Superior temporal gyrus (tissue), 1 donor: Measurements from ENCODE around the gene PREX1.

Experiments
- DNase-seq: peaks from one replicate; pipeline ENCODE4 v3.0.0-alpha.2; 2016; ENCODE audit errors: extremely low spot score

The PREX1 gene

DNA sequence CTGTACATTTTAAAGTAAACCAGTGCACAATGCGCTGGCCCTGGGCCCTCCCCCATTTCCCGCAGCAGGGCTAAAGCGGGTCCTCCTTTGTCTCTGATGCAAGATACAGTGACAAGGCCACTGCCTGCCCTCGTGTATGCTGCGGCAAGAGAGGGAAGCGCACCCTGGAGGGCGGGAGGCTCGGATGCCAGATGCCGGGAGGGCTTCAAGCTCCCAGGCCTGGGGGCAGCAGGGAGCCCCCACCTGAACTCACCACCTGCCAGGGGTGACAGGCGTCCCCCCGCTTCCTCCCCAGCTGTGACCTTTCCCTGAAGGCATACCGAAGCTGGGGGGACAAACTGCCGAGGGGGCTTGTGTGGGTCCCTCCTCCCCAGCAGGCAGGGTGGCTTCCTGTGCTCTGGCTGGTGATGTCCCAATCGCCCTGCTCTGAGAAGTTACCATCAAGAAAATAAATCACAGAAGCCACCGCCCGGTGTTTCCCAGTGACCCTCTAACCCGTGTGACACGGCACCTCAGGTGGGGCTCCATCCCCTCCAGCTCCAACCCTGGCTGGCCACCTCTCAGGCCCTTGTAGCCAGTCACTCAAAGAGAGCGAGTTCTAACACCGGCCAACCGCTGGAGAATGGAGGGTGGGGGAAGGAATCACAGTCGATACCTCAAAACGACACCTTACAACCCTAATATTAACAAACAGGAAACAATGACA, 203.3 kb downstream of the PREX1 start:
- no peak for DNase-seq

DNA sequence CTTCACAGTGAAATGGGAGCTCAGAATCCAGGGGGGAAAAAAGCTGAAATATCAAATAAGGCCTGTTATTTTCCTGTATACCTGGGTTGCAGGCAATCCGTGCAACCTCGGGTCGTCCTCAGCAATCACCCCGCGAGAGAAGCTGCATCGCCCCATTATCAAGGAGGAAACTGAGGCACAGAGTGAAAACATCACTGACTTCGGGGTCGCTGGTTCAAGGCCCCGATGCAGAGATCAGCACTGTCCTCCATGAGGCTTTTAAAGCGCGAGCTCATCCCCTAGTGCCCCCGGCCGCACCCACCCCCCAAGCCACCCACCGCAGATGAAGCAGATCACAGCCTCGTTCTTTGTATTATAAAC, 203.9 kb downstream of the PREX1 start:
- DNase-seq = no peak

DNA sequence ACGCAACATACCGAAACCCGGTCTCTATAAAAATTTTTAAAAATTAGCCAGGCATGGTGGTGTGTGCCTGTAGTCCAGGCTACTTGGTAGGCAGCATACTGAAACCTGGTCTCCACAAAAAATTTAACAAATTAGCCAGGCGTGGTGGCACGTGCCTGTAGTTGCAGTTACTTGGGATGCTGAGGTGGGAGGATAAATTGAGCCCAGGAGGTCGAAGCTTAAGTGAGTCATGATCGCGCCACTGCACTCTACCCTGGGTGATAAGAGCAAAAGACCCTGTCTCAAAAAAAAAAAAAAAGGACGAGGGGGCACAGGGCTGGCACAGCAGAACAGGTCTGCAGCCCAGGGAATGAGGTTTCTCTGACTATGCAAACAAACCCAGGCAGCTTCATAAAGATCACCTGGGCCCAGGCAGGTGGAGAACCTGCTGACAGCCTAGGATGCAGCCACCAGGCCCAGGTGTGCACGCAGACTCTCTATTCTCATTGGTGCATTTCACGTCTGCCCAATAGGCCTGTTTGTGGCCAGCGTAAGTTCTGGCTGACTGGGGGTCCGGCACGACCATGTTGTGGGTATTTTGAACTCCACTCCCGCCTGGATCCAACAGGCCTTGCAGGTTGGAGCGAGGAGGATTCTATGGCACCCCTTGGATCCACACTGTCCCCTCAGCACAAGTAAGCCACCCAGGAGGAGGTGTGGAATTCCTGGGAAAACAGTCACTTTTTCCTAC, 204.5 kb downstream of the PREX1 start:
- DNase-seq = no peak

DNA sequence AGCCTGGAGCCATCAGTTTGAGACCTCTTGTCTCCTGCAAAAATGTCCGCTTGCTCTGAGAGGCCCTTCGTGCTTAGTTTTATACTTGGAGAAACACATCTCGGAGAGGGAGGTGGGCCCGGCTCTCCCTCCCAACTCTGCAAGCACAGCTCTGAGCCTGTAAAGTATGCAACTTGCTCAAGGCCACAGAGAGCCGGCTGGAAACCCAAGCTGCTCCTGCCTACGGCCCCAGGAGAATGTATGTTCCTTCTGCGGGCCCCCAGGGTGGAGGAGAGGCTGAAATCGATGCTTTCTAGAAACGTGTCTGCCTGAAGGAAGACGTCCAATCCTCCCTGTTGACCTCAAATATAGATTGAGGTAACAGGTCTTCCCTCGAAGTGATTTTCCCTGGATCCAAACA, 205.4 kb downstream of the PREX1 start:
- DNase-seq = no peak

DNA sequence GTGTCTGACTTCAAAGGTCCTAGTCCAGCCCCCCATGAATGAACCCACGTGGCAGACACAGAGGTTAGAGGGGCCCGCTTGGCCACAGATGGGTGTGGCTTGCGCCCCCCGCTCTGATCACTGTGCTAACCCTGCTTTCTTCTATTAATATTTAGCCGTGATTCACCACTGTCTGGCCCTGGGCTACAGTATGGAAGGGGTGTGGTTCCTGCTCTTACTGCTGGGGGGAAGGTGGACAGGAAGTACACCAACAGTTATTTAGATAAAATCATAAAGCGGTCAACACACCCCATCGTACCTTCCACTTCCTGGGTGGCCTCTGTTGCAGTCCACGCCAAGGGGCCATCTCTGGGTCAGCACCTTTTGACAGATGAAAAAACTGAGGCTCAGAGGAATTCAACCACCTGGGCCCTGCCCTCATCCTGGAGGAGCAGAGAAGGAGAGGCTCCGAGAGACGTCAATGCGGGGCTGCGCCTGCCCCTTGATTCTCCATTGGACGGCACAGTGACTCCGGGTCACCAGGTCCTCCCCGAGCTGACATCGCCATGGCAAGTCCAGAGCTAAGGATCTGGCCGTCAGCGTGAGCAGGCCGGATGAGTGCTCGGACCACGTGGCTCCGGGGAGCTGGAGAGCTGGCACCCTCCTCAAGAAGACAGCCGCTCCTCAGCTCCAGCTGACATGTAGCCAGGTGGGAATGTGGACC, 206.3 kb downstream of the PREX1 start:
- DNase-seq = no peak

DNA sequence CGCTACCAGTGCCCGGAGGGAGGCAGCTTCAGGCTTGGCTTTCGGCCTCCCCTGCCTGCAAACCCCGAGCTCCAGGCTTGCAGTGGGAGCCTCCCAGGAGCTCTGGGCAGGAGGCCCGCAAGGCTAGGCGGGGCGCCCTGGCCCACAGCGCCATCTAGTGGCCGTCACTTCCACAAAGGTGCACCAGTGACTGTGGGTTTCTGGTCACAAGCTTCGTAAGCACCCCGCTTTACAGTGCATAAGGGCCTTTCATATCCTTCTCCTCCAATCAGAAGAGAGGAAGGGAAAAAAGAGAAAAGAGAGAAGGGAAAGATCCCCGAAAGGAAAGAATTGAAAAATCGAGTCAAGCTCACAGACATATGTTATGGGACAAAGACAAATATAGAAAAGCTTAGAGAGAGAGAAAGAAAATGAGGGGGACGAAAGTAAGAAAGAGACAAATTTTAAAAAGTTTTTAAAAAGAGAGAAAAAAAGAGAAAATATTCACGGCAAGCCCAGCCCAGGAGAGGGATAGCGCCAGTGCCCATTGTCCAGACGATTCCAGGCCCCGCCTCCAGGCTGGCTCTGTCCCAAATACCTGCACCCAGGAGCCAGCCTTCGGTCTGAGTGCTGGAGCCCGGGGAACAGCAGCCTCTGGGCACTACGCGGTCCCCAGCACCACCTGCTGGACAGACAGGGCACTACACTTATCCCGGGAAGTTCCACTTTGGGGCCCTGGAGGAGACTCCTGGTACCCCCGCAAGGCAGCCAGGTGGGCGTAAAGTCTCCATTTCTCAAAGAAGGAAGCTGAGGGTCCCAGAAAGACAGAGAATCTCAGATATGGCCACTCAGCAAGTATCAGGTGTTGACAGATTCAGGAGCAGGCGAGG, 207.1 kb downstream of the PREX1 start:
- peak; percentile 90 for DNase-seq

DNA sequence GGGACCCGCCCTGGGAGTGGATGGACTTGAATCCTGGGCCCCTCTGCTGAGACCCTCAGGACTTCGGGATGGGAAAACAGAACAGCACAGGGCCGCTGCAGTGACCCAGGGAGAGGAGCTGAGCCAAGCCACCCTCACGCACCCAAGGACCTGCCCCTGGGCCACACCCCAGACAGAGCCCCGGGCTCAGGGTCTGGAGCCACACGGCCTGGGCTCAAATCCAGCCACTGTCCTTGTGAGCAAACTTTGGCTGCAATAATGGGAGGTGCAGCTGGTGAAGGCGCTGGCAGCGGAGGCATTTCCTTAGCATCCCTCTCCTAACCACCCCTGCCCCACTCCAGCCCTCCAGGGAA, 207.7 kb downstream of the PREX1 start:
- DNase-seq = no peak

DNA sequence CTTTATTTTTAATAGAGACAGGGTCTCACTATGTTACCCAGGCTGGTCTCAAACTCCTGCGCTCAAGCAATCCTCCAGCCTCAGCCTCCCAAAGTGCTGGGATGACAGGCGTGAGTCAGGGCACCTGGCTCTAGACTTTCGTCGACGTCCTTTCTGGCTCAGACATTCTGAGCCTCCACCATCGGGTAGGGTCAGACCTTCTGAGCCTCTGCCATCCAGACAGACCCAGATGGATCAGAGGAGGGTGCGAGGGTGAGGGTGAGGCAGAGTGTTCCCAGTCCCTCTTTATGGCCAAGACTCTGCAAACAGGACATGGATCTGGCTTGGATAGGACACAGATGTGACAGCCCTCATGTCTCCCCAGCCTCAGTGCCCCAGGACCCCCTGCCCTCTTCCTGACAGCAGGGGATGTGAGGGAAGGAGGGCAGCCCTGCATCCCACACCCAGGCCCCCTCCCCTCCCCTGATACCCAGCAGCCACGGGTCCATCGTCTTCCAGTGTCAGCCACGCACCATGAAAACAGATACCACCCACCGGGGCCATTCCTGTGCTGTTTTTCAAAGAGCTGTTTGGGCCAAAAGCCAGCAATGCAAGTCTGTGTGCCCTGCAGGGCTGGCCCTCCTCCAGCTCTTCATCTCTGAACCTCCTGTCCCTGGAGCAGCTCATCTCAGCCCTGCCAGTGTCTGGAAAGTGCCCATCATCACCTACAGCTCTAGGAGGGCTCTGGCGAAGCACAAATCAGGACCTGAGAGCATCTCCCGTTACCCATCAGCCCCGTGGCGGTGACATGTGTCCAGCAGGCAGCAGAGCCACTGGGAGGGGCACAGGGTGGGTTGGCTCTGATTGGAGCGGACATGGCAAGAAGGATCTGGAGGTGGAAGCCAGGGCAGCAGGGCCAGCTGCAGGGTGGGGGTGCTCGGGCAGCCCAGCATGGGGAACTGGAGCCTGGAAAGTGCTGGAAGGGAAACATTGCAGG, 208.4 kb downstream of the PREX1 start:
- DNase-seq = no peak

DNA sequence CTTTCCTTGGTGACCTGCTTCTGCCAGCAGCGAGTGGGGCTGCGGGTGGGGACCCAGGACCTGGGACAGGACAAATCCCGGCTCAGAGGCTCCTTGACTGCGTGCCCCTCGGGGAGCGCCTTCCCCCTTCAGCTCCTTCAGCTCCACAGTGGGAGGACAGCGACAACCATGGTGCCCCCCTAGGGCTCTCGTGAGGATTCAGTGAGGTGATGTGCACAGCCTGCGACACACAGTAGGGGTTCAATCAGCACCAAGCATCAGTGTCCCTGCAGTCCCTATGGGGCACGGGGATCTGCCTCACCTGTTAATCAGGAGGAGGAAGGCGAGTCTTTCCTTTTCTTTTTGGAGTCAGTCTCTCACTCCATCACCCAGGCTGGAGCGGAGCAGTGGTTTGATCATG, 209.2 kb downstream of the PREX1 start:
- DNase-seq = no peak

DNA sequence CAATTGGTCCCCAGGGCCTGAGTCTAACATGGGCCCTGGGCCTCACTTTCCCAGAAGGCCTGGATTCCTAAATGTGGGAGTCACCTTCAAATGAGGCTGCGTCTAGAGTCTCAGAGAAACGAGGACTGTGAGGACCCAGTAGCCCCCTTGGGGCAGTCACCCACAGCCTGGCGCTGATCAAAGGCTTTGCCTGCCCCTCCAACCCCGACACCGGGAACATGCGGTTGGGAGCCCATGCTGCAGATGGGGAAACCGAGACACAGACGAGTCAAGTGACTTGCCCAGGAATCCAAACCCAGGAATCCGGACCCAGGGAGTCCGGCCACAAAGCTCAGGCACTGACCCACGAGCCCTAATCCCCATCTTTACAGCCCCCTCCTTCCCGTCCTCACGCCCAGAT, 209.7 kb downstream of the PREX1 start:
- DNase-seq = no peak

DNA sequence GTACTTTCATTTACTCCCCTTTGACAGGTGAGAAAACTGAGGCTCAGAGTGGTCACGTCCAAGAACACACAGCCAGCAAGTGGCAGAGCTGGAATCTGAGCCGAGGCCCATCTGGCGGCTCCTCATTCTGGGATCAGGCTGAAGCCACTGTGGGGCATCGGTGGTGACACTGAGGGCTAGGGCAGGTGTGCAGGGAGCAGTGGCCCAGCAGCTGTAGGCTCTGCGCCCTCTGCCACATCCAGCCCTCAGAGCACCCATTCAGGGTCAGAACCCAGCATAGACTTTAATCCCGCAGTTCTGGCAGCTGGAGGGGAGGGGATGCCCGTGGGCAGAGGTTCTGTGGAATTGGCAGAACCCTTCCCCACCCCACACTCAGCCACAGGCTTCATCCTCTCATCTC, 210.3 kb downstream of the PREX1 start:
- no peak for DNase-seq

DNA sequence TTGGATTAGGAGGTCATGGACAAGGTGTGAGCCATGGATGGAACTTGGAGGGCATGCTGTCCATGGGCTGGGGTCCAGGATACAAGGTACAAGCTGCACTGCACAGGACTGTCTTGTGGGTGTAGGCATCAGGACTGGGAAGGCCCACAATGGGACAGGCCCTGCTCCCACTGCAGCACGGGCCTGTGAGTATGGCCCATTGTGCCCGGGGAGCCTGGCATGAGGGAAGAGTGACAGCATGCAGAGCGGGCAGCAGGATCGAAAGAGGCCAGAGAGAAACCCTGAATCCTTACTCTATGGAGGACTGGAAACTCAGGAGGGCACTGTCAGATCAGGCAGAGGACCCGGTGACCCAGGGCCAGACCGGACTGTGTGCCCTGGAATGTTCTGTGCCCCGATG, 211.3 kb downstream of the PREX1 start:
- DNase-seq = no peak

DNA sequence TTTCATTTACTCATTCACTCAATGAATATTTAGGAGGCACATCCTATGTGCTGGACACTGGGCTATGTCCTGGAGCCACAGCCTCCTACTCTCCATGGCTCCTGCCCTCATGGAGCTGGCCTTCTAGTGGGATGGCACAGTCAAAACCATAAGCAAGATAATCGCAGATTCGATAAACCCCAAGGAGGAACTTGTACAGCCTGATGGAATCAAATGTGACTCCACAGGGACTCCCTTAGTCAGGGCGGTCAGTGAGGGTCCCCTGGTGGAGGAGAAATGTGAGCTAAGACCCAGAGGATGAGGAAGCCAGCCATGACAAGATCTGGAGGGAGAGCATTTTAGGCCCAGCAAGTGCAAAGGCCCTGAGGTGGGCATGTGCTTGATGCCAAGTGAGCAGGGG, 211.9 kb downstream of the PREX1 start:
- DNase-seq = no peak

DNA sequence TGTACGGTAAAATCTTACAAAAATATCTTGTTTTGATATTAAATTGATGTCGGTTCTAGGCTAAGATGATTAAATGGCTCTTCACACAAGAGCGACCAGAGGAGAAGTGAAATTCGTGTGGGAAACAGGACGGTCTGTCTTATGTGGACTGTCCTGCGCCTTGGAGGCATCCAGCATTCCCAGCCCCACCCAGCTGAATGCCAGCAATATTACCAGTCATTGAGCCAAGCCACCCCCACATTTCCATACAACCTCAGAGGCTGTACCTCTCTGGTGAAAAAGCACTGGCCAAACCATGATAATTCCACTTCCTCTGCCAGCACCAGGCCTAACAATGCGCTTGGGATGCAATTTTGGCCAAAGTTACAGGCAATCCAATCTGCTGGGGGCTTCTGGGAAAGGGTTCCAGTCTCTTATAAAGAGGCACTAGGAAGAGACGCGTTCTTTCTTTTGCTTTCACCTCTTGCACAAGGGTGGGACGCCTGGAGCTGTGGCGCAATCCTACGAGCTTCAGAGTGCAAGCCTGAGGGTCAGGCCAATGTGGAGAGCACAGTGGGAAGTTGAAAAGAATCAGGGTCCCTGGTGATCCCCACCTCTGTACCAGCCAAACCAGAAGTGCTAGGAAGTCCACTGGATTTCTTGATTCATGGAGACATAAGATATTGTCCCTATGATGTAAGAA, 213.1 kb downstream of the PREX1 start:
- DNase-seq = no peak

DNA sequence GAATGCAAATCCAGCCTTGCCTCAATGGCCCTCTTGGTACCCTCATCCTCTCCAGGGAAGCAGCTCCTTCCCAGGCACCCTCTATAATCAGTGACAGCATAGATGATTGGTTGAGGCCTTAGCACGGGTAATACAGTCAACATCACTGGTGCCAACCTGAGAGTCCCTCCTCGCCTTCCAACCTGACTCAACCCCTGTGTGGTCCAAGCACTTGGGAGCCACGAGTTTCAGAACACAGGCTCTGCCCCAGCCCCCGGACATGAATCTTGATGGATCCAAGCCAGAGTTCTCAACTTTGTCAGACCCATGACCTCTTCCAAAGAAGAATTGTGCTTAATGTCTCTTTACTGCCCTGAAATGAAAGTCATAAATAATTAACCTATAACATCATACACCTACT, 213.9 kb downstream of the PREX1 start:
- DNase-seq = no peak

DNA sequence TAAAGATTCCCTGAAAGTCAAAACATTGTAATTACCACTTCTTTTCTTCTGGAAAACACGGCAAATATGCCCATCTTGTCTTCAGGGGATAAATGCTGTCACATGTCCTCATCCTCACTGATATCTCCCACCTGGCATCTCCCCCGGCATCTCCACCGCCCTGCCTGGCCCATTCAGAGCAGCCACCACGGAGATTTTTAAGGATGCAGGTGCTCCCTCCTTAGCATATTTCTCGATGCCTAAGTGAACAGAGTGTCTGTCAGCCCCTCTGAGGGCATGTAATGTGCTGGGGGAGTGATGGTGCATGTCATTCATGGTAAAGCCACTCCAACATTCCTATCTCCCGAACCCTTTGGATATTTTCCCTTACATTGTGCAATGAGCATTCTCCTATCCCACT, 215.5 kb downstream of the PREX1 start:
- DNase-seq = no peak

DNA sequence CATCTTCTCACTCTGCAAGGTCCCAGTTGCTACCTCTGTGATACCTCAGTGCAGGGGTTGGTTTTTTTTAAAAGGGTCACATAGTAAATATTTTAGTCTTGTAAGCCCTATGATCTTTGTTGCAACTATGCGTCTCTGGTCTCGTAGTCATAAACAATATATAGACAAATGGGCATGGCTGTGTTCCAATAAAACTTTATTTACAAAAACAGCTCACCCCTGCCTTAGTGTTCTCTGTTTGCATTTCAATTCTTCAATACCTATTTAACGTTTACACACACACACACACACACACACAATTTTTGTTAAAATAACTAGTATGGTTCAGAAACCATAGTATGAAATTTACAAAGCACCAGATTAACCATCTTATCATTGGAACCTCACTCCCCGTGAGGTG, 216.8 kb downstream of the PREX1 start:
- no peak for DNase-seq

DNA sequence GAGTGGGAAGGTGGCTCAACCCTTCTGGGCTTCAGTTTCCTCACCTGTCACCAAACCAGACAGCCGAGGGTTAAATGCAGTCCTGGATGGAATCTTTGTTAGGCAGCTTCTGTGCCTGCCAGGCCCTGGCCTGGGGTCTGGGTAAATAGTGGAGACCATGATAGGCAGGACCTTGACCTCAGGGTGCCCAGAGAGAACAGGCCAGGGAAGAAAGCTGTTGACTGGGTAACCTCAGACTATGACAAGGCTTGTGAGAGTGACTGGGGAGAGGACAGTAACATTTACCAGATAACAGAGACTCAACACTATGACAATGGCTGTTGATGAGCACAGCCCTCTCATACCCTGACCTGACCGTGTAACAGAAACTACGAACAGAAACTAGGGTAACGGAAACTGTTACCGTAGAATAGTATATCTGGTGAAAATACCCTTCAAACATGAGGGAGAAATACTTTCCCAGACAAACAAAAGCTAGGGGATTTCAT, 218.3 kb downstream of the PREX1 start:
- DNase-seq = no peak

DNA sequence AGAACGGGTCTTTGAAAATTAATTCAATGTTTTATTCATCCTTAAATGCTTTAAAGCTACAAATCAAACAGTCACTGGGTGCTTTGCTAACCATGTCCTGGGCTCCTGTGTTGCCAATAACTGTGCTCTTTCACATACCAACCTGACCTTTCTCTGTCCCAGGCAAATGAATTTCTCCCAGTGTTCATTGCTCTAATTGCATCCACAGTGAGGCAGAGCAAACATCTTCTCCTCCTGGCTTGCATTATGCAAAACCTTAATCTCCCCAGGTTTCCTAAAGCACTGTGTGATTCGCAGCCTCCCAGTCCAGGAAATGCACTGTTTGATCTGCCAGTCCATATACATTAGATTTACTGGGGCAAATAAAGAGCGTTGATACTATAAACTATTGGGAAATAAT, 219.0 kb downstream of the PREX1 start:
- DNase-seq = no peak

DNA sequence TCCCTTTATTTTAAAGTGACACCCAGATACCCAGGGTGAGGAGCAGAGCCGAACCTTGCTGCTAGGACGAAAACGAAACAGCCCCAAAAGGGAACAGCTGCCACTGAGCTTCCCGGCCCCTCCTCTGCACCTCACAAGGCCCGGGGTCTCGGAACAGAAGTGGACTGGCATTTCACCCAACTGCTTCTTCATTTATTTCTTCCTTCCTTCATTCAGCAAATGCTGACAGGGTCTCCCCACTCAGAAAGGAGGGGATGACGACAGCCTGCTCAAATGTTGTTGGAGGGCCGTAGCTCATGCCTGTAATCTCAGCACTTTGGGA, 220.3 kb downstream of the PREX1 start:
- DNase-seq = no peak
